HG03175 (cell line): Measurements from ENCODE around the gene TMCC2.
"Not testable (repeated sequence)": the region's sequence is repeated elsewhere in the genome, so short reads cannot be mapped to it uniquely, and the experiment has no call there.

Experiments used
- ATAC-seq: cut with Tn5 transposase; IDR thresholded peaks from one replicate; pipeline ENCODE4 v1.9.1; 2021; ENCODE audit warnings: mild to moderate bottlenecking, moderate library complexity; ENCODE audit not compliant: unreplicated experiment

The TMCC2 gene

GRCh38 chr1:205211839-205212536 is 15.8 kb upstream of the TMCC2 start:
- peak; percentile 37 for ATAC-seq

- ATAC-seq, result no peak
Observed at GRCh38 chr1:205214756-205215155, 13.0 kb upstream of the TMCC2 start.

- no peak for ATAC-seq
Observed at GRCh38 chr1:205216588-205216987, 11.2 kb upstream of the TMCC2 start.

- no peak for ATAC-seq
Observed at GRCh38 chr1:205217418-205217817, 10.3 kb upstream of the TMCC2 start.

GRCh38 chr1:205220421-205220820 is 7.3 kb upstream of the TMCC2 start:
- ATAC-seq, result no peak

- no peak for ATAC-seq
Observed at GRCh38 chr1:205224736-205225135, 3.0 kb upstream of the TMCC2 start.

GRCh38 chr1:205225901-205226765 is 1.6 kb upstream of the TMCC2 start:
- no peak for ATAC-seq

- no peak for ATAC-seq
Observed at GRCh38 chr1:205226868-205227583, 720 bp upstream of the TMCC2 start.

- peak; percentile 16 for ATAC-seq
Observed at GRCh38 chr1:205228093-205228521, 361 bp downstream of the TMCC2 start.

- no peak for ATAC-seq
Observed at GRCh38 chr1:205229399-205229871, 1.7 kb downstream of the TMCC2 start.

GRCh38 chr1:205229916-205230700 is 2.4 kb downstream of the TMCC2 start:
- no peak for ATAC-seq

GRCh38 chr1:205230982-205231381 is 3.2 kb downstream of the TMCC2 start:
- no peak for ATAC-seq

GRCh38 chr1:205232127-205232820 is 4.5 kb downstream of the TMCC2 start:
- no peak for ATAC-seq

- no peak for ATAC-seq
Observed at GRCh38 chr1:205232945-205233397, 5.2 kb downstream of the TMCC2 start.

GRCh38 chr1:205233986-205234385 is 6.2 kb downstream of the TMCC2 start:
- ATAC-seq, result not testable (repeated sequence)

GRCh38 chr1:205235951-205236350 is 8.2 kb downstream of the TMCC2 start:
- ATAC-seq, result no peak

- no peak for ATAC-seq
Observed at GRCh38 chr1:205236526-205236925, 8.8 kb downstream of the TMCC2 start.

- ATAC-seq, result no peak
Observed at GRCh38 chr1:205236951-205237475, 9.3 kb downstream of the TMCC2 start.
